Measurements from ENCODE around the gene RNPS1.

Gene RNPS1

GRCh38 chr16:2288726-2289125 is 20.8 kb upstream of the RNPS1 start:
- DNase-seq (ENCODE audit: low read depth): no peak
- TF ChIP-seq CTCF (IDR thresholded peaks at IDR 0.05; ENCODE audit: insufficient read depth, low read depth, low read length, missing control alignments): no peak
- H3K4me3 ChIP-seq (ENCODE audit: low read depth, low read length): no peak overlapping the region

GRCh38 chr16:2287916-2288547 is 20.1 kb upstream of the RNPS1 start:
- DNase-seq (ENCODE audit: low read depth): no peak
- no peak for TF ChIP-seq CTCF (IDR thresholded peaks at IDR 0.05; ENCODE audit: insufficient read depth, low read depth, low read length, missing control alignments)
- no peak overlapping the region for H3K4me3 ChIP-seq (ENCODE audit: low read depth, low read length)

GRCh38 chr16:2286550-2286949 is 18.6 kb upstream of the RNPS1 start:
- H3K4me3 ChIP-seq (ENCODE audit: low read depth, low read length): no peak overlapping the region
- no peak for DNase-seq (ENCODE audit: low read depth)
- no peak for TF ChIP-seq CTCF (IDR thresholded peaks at IDR 0.05; ENCODE audit: insufficient read depth, low read depth, low read length, missing control alignments)

- no peak for DNase-seq (ENCODE audit: low read depth)
- no peak for TF ChIP-seq CTCF (IDR thresholded peaks at IDR 0.05; ENCODE audit: insufficient read depth, low read depth, low read length, missing control alignments)
- H3K4me3 ChIP-seq (ENCODE audit: low read depth, low read length): no peak overlapping the region
Observed at GRCh38 chr16:2285731-2286191, 17.8 kb upstream of the RNPS1 start.

GRCh38 chr16:2284797-2285576 is 17.1 kb upstream of the RNPS1 start:
- TF ChIP-seq CTCF (IDR thresholded peaks at IDR 0.05; ENCODE audit: insufficient read depth, low read depth, low read length, missing control alignments): no peak
- no peak for DNase-seq (ENCODE audit: low read depth)
- H3K4me3 ChIP-seq (ENCODE audit: low read depth, low read length): no peak overlapping the region

GRCh38 chr16:2284001-2284770 is 16.3 kb upstream of the RNPS1 start:
- no peak for DNase-seq (ENCODE audit: low read depth)
- no peak overlapping the region for H3K4me3 ChIP-seq (ENCODE audit: low read depth, low read length)
- TF ChIP-seq CTCF (IDR thresholded peaks at IDR 0.05; ENCODE audit: insufficient read depth, low read depth, low read length, missing control alignments): no peak
